Fibroblast of skin of left quadriceps (primary cell): ENCODE results near the gene NLRC3.
"Not testable (repeated sequence)": the region's sequence is repeated elsewhere in the genome, so short reads cannot be mapped to it uniquely, and the experiment has no call there.

Source experiments
- DNase-seq, 2 experiments: peaks; one replicate each; pipeline ENCODE4 v3.0.0-alpha.2; 2013; ENCODE audit warnings: low read depth in 2 of 2

NLRC3 gene

GRCh38 chr16:3513892-3514583, 63.2 kb downstream of the NLRC3 start:
- no peak for DNase-seq

DNA sequence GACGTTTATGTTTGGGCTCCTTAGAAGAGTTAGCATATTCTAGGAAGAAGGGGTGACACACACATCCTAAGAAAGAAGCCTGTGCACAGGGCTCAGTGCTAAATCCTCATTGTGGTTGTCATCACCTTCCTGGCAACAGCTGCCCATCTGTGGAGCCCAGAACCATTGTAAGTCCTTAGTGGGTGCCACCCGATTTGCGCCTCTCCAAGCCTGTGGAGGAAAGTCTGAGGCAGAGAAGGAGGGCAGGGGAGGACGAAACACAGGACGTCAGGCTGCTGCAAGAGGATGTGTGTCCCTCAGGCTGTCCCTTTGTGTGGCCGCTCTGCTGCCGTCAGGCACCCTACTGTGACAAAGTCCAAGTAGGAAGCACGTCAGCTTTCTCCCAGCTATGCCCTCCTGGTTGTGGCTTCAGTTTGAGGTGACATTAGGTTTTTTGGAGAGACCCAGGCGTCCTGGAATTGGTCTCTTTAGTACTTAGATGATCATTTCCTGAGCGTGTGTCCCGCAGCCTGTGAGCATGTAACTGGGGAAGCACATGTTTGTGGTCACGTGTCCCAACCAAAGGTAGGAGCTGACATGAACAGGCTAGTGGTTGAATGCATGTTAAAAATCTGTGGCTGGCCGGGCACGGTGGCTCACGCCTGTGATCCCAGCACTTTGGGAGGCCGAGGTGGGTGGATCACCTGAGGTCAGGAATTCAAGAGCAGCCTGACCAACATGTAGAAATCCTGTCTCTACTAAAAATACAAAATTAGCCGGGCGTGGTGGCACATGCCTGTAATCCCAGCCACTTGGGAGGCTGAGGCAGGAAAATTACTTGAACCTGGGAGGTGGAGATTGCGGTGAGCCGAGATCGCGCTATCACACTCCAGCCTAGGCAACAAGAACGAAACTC, 65.7 kb downstream of the NLRC3 start:
- DNase-seq, result no peak

GRCh38 chr16:3510416-3510815, 66.8 kb downstream of the NLRC3 start:
- DNase-seq, result no peak

DNA sequence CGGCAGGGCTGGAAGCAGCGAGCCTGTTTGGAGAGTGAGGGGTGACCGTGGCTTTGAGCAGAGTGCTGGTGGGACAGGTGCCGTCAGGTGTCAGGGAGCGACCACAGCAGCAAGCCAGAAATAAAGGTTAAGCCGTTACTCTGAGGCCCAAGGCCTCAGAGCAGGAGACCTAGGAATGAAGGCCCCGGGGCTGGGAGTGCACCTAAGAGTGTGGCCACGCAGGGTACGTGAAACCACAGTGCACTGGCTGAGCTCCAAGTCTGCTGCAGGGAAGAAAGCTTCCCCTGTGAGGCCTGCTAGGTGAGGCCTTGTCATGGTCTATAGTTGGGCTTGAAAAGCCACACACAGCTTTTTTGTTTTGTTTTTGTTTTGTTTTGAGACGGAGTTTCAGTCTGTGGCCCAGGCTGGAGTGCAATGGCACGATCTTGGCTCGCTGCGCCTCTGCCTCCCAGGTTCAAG, 67.7 kb downstream of the NLRC3 start:
- no peak for DNase-seq

DNA sequence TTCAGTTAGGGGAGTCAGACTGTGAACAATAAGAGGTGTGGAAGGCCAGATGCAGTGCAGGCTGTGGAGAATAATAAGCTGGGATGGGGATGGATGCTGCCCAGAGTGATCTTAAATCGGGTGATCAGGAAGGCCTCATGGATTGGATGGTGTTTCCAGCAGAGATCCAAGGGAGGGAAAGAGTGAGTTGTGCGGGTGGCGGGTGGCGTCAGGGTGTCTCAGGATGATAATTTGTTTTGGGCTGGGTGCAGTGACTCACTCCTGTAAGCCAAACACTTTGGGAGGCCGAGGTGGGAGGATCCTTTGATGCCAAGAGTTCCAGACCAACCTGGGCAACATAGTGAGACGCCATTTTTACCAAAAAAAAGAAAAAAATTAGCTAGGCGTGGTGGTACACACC, 68.5 kb downstream of the NLRC3 start:
- no peak for DNase-seq

GRCh38 chr16:3503523-3503922, 73.7 kb downstream of the NLRC3 start:
- no peak for DNase-seq

- no peak for DNase-seq
These were observed 75.3 kb downstream of the NLRC3 start for GRCh38 chr16:3501783-3502400.

- not testable (repeated sequence) for DNase-seq
These were observed 75.8 kb downstream of the NLRC3 start for GRCh38 chr16:3501412-3501761.

GRCh38 chr16:3498988-3499387, 78.2 kb downstream of the NLRC3 start:
- no peak for DNase-seq

GRCh38 chr16:3497771-3498170, 79.4 kb downstream of the NLRC3 start:
- DNase-seq, result no peak

DNA sequence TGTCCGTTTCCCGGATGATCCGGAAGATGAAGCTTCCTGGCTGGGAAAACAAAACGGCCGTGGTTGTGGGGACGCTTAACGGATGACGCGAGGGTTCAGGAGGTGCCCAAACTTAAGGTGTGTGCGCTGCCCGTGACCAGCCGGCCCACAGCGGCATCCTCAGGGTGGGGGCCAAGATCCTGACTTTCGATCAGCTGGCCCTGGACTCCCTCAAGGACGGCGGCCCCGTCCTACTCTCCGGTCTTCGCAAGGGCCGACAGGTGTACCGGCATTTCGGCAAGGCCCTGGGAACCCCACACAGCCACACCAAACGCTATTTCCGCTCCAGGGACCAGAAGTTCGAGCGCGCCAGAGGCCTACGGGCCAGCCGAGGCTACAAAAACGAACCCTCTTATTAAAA, 80.8 kb downstream of the NLRC3 start:
- no peak for DNase-seq

GRCh38 chr16:3495176-3495575, 82.0 kb downstream of the NLRC3 start, which contains the start of gene C16orf90:
Gene C16orf90, minus strand, starts transcription at chr16:3495489. Its CDS starts 68 bp downstream, at chr16:3495421.
- no peak for DNase-seq

GRCh38 chr16:3494386-3494973, 82.7 kb downstream of the NLRC3 start:
- no peak for DNase-seq

DNA sequence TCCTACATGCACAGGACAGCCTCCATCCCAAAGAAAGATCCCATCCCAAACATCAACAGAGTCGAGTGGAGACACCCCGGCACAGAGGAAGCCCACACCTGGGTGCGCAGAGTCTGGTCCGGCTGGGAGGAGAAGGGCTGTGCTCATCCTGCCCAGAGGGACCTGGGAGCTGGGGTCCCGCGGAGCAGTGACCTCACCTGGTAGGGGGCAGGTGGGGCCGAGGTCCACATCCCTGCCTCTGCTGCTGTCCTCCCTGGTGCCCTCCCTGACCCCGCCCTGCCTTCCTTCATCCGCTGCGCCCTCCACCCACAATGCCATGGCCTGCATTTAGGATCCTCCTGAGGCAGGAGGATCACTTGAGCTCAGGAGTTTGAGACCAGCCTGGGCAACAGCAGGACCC, 84.8 kb downstream of the NLRC3 start:
- no peak for DNase-seq

GRCh38 chr16:3490911-3491629, 86.1 kb downstream of the NLRC3 start:
- DNase-seq, result no peak
